IMR-90 (cell line): ENCODE measurements around the gene RAB27A. TPM values are rescaled to one million over a fixed set of nuclear protein-coding genes. Genes with fewer than 3 reads are reported as not detected.

Experiments used
- ATAC-seq: fragments of 200-7000 bp; cut with Tn5 transposase; 2 replicates; pipeline ENCODE4 v1.9.1; 2020; ENCODE audit warnings: low read depth, mild to moderate bottlenecking, moderate library complexity
- BruUV-seq: library from RNA; stranded (reverse); fragments of 400-500 nt; replicated peaks from 2 replicates; lab custom pipeline; 2021; lab: Mats Ljungman, UMichigan
- CTCF ChIA-PET: fragments of 300-600 bp; formaldehyde crosslinking; extraction: SDS; loops from one replicate; lab custom pipeline; 2021; ENCODE audit warnings: antibody characterized with exemption; lab: Yijun Ruan, JAX
- POLR2A ChIA-PET: fragments of 300-600 bp; sonication (Branson Sonifier 250); formaldehyde crosslinking; loops from one replicate; lab custom pipeline; 2022; ENCODE audit warnings: antibody characterized with exemption; ENCODE audit not compliant: unreplicated experiment; lab: Charles Lee
- DNase-seq: peaks from one replicate; pipeline ENCODE4 v3.0.0; 2013
- H2AFZ ChIP-seq: replicated peaks from 2 replicates; pipeline ENCODE3; 2013; ENCODE audit warnings: low read length, mild to moderate bottlenecking; ENCODE audit not compliant: poor library complexity
- H2AK5ac ChIP-seq: 2 replicates; pipeline ENCODE4 v1.6.1; 2013; ENCODE audit warnings: low read depth, low read length, inconsistent platforms
- H2AK9ac ChIP-seq: replicated peaks from 2 replicates; pipeline ENCODE3; 2013; ENCODE audit warnings: mild to moderate bottlenecking, low read depth, low read length, moderate library complexity; ENCODE audit not compliant: poor library complexity
- H2BK120ac ChIP-seq: 2 replicates; pipeline ENCODE4 v1.6.1; 2013; ENCODE audit warnings: low read depth, low read length, inconsistent platforms
- H2BK15ac ChIP-seq: 3 replicates; pipeline ENCODE4 v1.6.1; 2013; ENCODE audit warnings: low read depth, low read length, inconsistent platforms
- H2BK20ac ChIP-seq: 2 replicates; pipeline ENCODE4 v1.6.1; 2013; ENCODE audit warnings: low read depth, mild to moderate bottlenecking, inconsistent platforms, low read length, moderate library complexity
- H2BK5ac ChIP-seq: 2 replicates; pipeline ENCODE4 v1.6.1; 2013; ENCODE audit warnings: mild to moderate bottlenecking, low read depth, low read length, inconsistent platforms; ENCODE audit not compliant: poor library complexity, severe bottlenecking
- H3K14ac ChIP-seq: replicated peaks from 2 replicates; pipeline ENCODE4 v1.6.1; 2013; ENCODE audit warnings: low read depth, low read length, inconsistent platforms
- H3K18ac ChIP-seq: 2 replicates; pipeline ENCODE4 v1.6.1; 2013; ENCODE audit warnings: low read depth, low read length, control low read depth
- H3K23ac ChIP-seq: 2 replicates; pipeline ENCODE4 v1.6.1; 2013; ENCODE audit warnings: low read depth, low read length, inconsistent platforms
- H3K27ac ChIP-seq: 2 replicates; pipeline ENCODE4 v1.5.1; 2013; ENCODE audit warnings: mild to moderate bottlenecking, control low read depth, low read length; ENCODE audit not compliant: insufficient read depth
- H3K27me3 ChIP-seq: 2 replicates; pipeline ENCODE4 v1.6.1; 2013; ENCODE audit warnings: low read length; ENCODE audit not compliant: control insufficient read depth, insufficient read depth
- H3K36me3 ChIP-seq: 2 replicates; pipeline ENCODE4 v1.6.1; 2013; ENCODE audit warnings: low read length, mixed read lengths; ENCODE audit not compliant: control insufficient read depth, insufficient read depth
- H3K4ac ChIP-seq: 2 replicates; pipeline ENCODE4 v1.6.1; 2013; ENCODE audit warnings: low read depth, low read length, inconsistent platforms
- H3K4me1 ChIP-seq: 2 replicates; pipeline ENCODE4 v1.6.1; 2013; ENCODE audit warnings: low read length, mixed read lengths; ENCODE audit not compliant: control insufficient read depth, insufficient read depth
- H3K4me2 ChIP-seq: 2 replicates; pipeline ENCODE4 v1.6.1; 2013; ENCODE audit warnings: low read depth, mild to moderate bottlenecking, control low read depth, low read length, moderate library complexity
- H3K4me3 ChIP-seq: 2 replicates; pipeline ENCODE4 v1.5.1; 2013; ENCODE audit warnings: low read depth, mild to moderate bottlenecking, control low read depth, low read length, moderate library complexity; ENCODE audit not compliant: insufficient read depth
- H3K56ac ChIP-seq: 2 replicates; pipeline ENCODE4 v1.6.1; 2013; ENCODE audit warnings: low read length, inconsistent platforms; ENCODE audit not compliant: insufficient read depth; ENCODE audit errors: extremely low read depth
- H3K79me1 ChIP-seq, 2 experiments: 2 replicates each; pipeline ENCODE4 v1.6.1; 2013; ENCODE audit warnings: low read length in 2 of 2, inconsistent platforms in 1 of 2, low read depth in 1 of 2
- H3K9ac ChIP-seq: 2 replicates; pipeline ENCODE4 v1.6.1; 2013; ENCODE audit warnings: low read depth, low read length, control low read depth
- H3K9me1 ChIP-seq: 2 replicates; pipeline ENCODE4 v1.6.1; 2013; ENCODE audit warnings: low read length, inconsistent platforms; ENCODE audit not compliant: insufficient read depth
- H3K9me3 ChIP-seq: 2 replicates; pipeline ENCODE4 v1.6.1; 2013; ENCODE audit warnings: low read length; ENCODE audit not compliant: control insufficient read depth, insufficient read depth
- H4K20me1 ChIP-seq: 2 replicates; pipeline ENCODE4 v1.6.1; 2013; ENCODE audit warnings: low read length, inconsistent platforms; ENCODE audit not compliant: insufficient read depth
- H4K5ac ChIP-seq: 2 replicates; pipeline ENCODE4 v1.6.1; 2013; ENCODE audit warnings: mild to moderate bottlenecking, low read depth, low read length, control low read depth
- H4K8ac ChIP-seq, 2 experiments: 2 replicates each; pipeline ENCODE4 v1.6.1; 2013; ENCODE audit warnings: low read depth in 2 of 2, low read length in 2 of 2, control low read depth in 1 of 2, inconsistent platforms in 1 of 2
- H4K91ac ChIP-seq: 2 replicates; pipeline ENCODE4 v1.6.1; 2013; ENCODE audit warnings: low read depth, low read length, inconsistent platforms; ENCODE audit not compliant: insufficient read depth
- SMC3 ChIP-seq: fragments of 150-350 bp; IDR thresholded peaks from 2 replicates; pipeline ENCODE4 v1.6.1; 2016; ENCODE audit warnings: low read depth, mild to moderate bottlenecking, antibody characterized with exemption, low read length, moderate library complexity
- WGBS, 2 experiments: methylation state at CpG; one replicate each; pipeline versions ENCODE4 v1.1.5 to v1.1.7; 2013; ENCODE audit warnings: missing lambda C conversion rate in 2 of 2; ENCODE audit not compliant: insufficient read length in 1 of 2; ENCODE audit errors: extremely low coverage in 2 of 2; 5-methylcytosine and 5-hydroxymethylcytosine counted together
- dilution Hi-C: fragments of 300-500 bp; cut with HindIII; formaldehyde crosslinking; loops from one replicate; pipeline ENCODE4 v1.14.3; 2018; ENCODE audit warnings: low sequenced_read_pairs; ENCODE audit not compliant: unreplicated experiment
- in situ Hi-C: fragments of 300-500 bp; cut with MboI; formaldehyde crosslinking; loops from 3 replicates; pipeline ENCODE4 v1.14.3; 2019; ENCODE audit warnings: low sequenced_read_pairs, inconsistent platforms, mixed read lengths
- intact Hi-C: fragments of 100-400 bp; cut with micrococcal nuclease; formaldehyde crosslinking; loops from 2 replicates; pipeline ENCODE4 v1.10.0; 2022
- polyA plus RNA-seq, 3 experiments: library from polyadenylated mRNA; depleted of rRNA; stranded (reverse); fragments of >200 nt; gene quantifications; 2 replicates each; pipeline ENCODE4 v1.2.3, GENCODE V29; 2012; ENCODE audit warnings: low replicate concordance in 1 of 3
- total RNA-seq: library from RNA; depleted of rRNA; stranded (reverse); fragments of >200 nt; gene quantifications from 2 replicates; pipeline ENCODE4 v1.2.3, GENCODE V29; 2012

RAB27A gene
- total and polyA plus RNA-seq, 2 of the 4 experiments (the other 2 are of a cell fraction), result 4.8 to 13.7 TPM

DNA sequence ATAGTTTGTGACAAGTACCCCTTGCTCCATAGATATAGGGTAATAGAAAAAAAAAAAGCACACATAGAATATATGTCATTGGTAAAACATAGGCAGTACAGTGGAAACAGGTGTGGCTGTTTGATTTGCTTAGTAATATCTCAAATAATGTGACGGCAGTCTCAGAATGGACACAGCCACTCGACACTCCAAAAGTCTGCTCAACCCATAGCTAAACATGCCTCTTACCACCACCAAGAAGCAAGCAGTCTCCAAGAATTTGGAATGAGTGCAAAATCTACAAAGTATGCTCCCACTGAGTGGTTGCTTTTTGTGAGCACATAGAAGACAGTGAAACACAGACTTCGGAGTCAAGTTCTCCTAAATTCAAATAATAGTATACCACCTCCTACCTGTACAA, 43.0 kb downstream of the RAB27A start:
- no peak for TF ChIP-seq SMC3
- Histone ChIP-seq H4K91ac (no peak overlapping the region), H2AK5ac (no peak overlapping the region), H3K18ac (no peak overlapping the region), H2AFZ (no peak overlapping the region), H4K5ac (no peak overlapping the region), H3K4me2 (no peak overlapping the region), H4K8ac (no peak overlapping the region), H3K9ac (no peak overlapping the region), H3K79me1 (peaks cover 8 to 10% of the 10 kb centered on the region in 2 experiments; a peak in 2 of 4 replicates), H2BK15ac (no peak overlapping the region), H3K9me1 (peaks cover 3% of the 10 kb centered on the region; the same call in 1 of the 2 replicates), H3K23ac (no peak overlapping the region), H2BK5ac (no peak overlapping the region), H3K4me1 (peaks cover 15% of the 10 kb centered on the region), H3K27me3 (no peaks in the 10 kb centered on the region), H3K9me3 (no peaks in the 10 kb centered on the region), H3K56ac (no peak overlapping the region), H4K20me1 (no peaks in the 10 kb centered on the region), H2AK9ac (no peak overlapping the region), H3K4me3 (no peak overlapping the region), H2BK20ac (no peak overlapping the region), H3K27ac (no peak overlapping the region), H3K4ac (no peak overlapping the region), H3K14ac (no peak overlapping the region), H3K36me3 (no peaks in the 10 kb centered on the region), H2BK120ac (no peak overlapping the region)
- CTCF ChIA-PET, result no interaction called here
- no peak for ATAC-seq
- in situ Hi-C loops, result no loop called here
- no peak for DNase-seq
- dilution Hi-C loops, result no loop called here
- intact Hi-C loops, result no loop called here
- POLR2A ChIA-PET, result no interaction called here
- no TSS peak for BruUV-seq
- no CpG with 5 or more reads among the region's 3 CpGs for WGBS, 2 experiments
